MM.1S (cell line): ENCODE data around the gene TFAP2D.

Source experiments
- EZH2 ChIP-seq: fragments of 300-600 bp; sonication (generic); optimal IDR thresholded peaks from 2 replicates; pipeline ENCODE3; 2017; ENCODE audit warnings: low read depth, mild to moderate bottlenecking, antibody characterized with exemption, low read length, mixed read lengths
- EZH2phosphoT487 ChIP-seq: fragments of 300-600 bp; sonication (generic); IDR thresholded peaks from 2 replicates; pipeline ENCODE4 v1.6.1; 2018; ENCODE audit warnings: antibody characterized with exemption, low read length
- TF ChIP-seq, protein P1 (sequence below): fragments of 300-600 bp; sonication (generic); IDR thresholded peaks from 2 replicates; pipeline ENCODE4 v1.5.1; 2016; ENCODE audit warnings: antibody characterized with exemption, low read length, mixed read lengths

DNA sequence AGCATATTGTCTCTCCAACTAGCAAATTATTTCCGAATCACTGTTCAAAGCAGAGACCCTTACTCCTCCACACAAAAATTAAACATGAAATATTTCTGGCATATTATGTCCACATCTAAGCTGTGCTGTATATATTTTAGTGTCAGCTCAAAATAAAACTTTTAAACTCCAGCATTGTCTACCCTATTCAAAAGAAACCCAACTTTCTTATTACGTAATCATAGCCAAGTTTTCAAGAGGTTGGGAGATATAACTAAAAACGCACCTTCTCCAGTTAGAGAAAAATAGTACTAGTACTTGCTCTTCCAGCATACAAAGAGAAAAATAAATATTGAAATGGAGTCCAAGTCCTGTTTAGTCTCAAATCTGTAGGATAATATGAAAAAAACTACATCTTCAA lies 24.1 kb upstream of the TFAP2D start:
- TF ChIP-seq EZH2phosphoT487 (no peak), EZH2 (no peak)
- TF ChIP-seq, protein P1, sequence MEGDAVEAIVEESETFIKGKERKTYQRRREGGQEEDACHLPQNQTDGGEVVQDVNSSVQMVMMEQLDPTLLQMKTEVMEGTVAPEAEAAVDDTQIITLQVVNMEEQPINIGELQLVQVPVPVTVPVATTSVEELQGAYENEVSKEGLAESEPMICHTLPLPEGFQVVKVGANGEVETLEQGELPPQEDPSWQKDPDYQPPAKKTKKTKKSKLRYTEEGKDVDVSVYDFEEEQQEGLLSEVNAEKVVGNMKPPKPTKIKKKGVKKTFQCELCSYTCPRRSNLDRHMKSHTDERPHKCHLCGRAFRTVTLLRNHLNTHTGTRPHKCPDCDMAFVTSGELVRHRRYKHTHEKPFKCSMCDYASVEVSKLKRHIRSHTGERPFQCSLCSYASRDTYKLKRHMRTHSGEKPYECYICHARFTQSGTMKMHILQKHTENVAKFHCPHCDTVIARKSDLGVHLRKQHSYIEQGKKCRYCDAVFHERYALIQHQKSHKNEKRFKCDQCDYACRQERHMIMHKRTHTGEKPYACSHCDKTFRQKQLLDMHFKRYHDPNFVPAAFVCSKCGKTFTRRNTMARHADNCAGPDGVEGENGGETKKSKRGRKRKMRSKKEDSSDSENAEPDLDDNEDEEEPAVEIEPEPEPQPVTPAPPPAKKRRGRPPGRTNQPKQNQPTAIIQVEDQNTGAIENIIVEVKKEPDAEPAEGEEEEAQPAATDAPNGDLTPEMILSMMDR, result no peak
